ENCODE measurements around the gene AP2B1.

Gene AP2B1

GRCh38 chr17:35764123-35764991, 177.2 kb downstream of the AP2B1 start:
- TF ChIP-seq, protein P1, sequence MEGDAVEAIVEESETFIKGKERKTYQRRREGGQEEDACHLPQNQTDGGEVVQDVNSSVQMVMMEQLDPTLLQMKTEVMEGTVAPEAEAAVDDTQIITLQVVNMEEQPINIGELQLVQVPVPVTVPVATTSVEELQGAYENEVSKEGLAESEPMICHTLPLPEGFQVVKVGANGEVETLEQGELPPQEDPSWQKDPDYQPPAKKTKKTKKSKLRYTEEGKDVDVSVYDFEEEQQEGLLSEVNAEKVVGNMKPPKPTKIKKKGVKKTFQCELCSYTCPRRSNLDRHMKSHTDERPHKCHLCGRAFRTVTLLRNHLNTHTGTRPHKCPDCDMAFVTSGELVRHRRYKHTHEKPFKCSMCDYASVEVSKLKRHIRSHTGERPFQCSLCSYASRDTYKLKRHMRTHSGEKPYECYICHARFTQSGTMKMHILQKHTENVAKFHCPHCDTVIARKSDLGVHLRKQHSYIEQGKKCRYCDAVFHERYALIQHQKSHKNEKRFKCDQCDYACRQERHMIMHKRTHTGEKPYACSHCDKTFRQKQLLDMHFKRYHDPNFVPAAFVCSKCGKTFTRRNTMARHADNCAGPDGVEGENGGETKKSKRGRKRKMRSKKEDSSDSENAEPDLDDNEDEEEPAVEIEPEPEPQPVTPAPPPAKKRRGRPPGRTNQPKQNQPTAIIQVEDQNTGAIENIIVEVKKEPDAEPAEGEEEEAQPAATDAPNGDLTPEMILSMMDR (IDR thresholded peaks at IDR 0.05): peak; percentile 95
- TF ChIP-seq ZFX (IDR thresholded peaks at IDR 0.05; ENCODE audit: borderline replicate concordance): no peak
- H3K27ac ChIP-seq: no peak overlapping the region

GRCh38 chr17:35765086-35765710, 178.1 kb downstream of the AP2B1 start:
- TF ChIP-seq, protein P1 (IDR thresholded peaks at IDR 0.05): no peak
- TF ChIP-seq ZFX (IDR thresholded peaks at IDR 0.05; ENCODE audit: borderline replicate concordance): no peak
- H3K27ac ChIP-seq: no peak overlapping the region

GRCh38 chr17:35765756-35766488, 178.8 kb downstream of the AP2B1 start:
- no peak overlapping the region for H3K27ac ChIP-seq
- no peak for TF ChIP-seq ZFX (IDR thresholded peaks at IDR 0.05; ENCODE audit: borderline replicate concordance)
- TF ChIP-seq, protein P1 (IDR thresholded peaks at IDR 0.05): no peak

GRCh38 chr17:35766489-35766877, 179.4 kb downstream of the AP2B1 start:
- TF ChIP-seq, protein P1 (IDR thresholded peaks at IDR 0.05): no peak
- no peak for TF ChIP-seq ZFX (IDR thresholded peaks at IDR 0.05; ENCODE audit: borderline replicate concordance)
- no peak overlapping the region for H3K27ac ChIP-seq

- no peak overlapping the region for H3K27ac ChIP-seq
- TF ChIP-seq, protein P1 (IDR thresholded peaks at IDR 0.05): peak; percentile 82
- TF ChIP-seq ZFX (IDR thresholded peaks at IDR 0.05; ENCODE audit: borderline replicate concordance): no peak
Measured at GRCh38 chr17:35766903-35767510, 179.9 kb downstream of the AP2B1 start.

DNA sequence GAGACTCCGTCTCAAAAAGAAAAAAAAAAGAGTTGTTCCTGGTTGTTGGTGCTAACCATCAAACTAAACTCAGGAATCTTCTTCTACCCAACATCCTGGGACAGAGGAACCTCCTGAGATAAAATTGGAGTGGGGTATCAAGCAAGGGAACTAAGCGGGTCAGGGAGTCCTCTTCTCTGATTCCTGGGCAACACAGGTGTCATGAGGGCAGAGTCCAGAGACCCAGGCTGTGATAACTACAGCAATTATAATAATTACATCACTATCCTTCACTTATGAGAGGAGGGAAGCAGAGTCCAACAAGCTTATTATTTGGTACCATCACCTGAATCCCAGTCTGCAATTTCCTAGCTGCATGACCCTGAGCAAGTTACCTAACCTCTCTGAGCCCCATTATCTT, 181.7 kb downstream of the AP2B1 start:
- TF ChIP-seq ZFX (IDR thresholded peaks at IDR 0.05; ENCODE audit: borderline replicate concordance): no peak
- TF ChIP-seq, protein P1 (IDR thresholded peaks at IDR 0.05): no peak
- no peak overlapping the region for H3K27ac ChIP-seq
